HG03520 (cell line): ENCODE data around the gene PDCD6IP.
"Not testable (repeated sequence)": the region's sequence is repeated elsewhere in the genome, so short reads cannot be mapped to it uniquely, and the experiment has no call there.

Source experiments
- ATAC-seq: cut with Tn5 transposase; IDR thresholded peaks from one replicate; pipeline ENCODE4 v1.9.1; 2021; ENCODE audit warnings: mild to moderate bottlenecking, moderate library complexity; ENCODE audit not compliant: unreplicated experiment

The PDCD6IP gene

GRCh38 chr3:33848624-33849347 lies 50.4 kb downstream of the PDCD6IP start:
- no peak for ATAC-seq

GRCh38 chr3:33850599-33850998 lies 52.2 kb downstream of the PDCD6IP start:
- ATAC-seq = not testable (repeated sequence)

GRCh38 chr3:33855407-33855806 lies 57.0 kb downstream of the PDCD6IP start:
- ATAC-seq = not testable (repeated sequence)

GRCh38 chr3:33855884-33856546 lies 57.6 kb downstream of the PDCD6IP start:
- no peak for ATAC-seq

GRCh38 chr3:33857701-33858100 lies 59.3 kb downstream of the PDCD6IP start:
- ATAC-seq = not testable (repeated sequence)

- ATAC-seq = no peak
These were observed 59.7 kb downstream of the PDCD6IP start for GRCh38 chr3:33858131-33858530.

- no peak for ATAC-seq
These were observed 62.1 kb downstream of the PDCD6IP start for GRCh38 chr3:33860373-33861050.

GRCh38 chr3:33865133-33865532 lies 66.7 kb downstream of the PDCD6IP start:
- ATAC-seq = no peak

- no peak for ATAC-seq
These were observed 69.9 kb downstream of the PDCD6IP start for GRCh38 chr3:33868309-33868708.

- ATAC-seq = no peak
These were observed 71.5 kb downstream of the PDCD6IP start for GRCh38 chr3:33869977-33870376.

- no peak for ATAC-seq
These were observed 76.4 kb downstream of the PDCD6IP start for GRCh38 chr3:33874815-33875214.

- no peak for ATAC-seq
These were observed 77.2 kb downstream of the PDCD6IP start for GRCh38 chr3:33875680-33876079.

- no peak for ATAC-seq
These were observed 78.8 kb downstream of the PDCD6IP start for GRCh38 chr3:33877187-33877586.

GRCh38 chr3:33879540-33879939 lies 81.1 kb downstream of the PDCD6IP start:
- no peak for ATAC-seq

- no peak for ATAC-seq
These were observed 83.0 kb downstream of the PDCD6IP start for GRCh38 chr3:33881156-33882064.

- ATAC-seq = no peak
These were observed 83.9 kb downstream of the PDCD6IP start for GRCh38 chr3:33882296-33882695.

GRCh38 chr3:33883538-33883950 lies 85.1 kb downstream of the PDCD6IP start:
- ATAC-seq = no peak

GRCh38 chr3:33883951-33884561 lies 85.6 kb downstream of the PDCD6IP start:
- peak; percentile 85 for ATAC-seq

GRCh38 chr3:33884701-33885100 lies 86.3 kb downstream of the PDCD6IP start:
- ATAC-seq = no peak

- ATAC-seq = no peak
These were observed 87.1 kb downstream of the PDCD6IP start for GRCh38 chr3:33885496-33885895.
